ENCODE results near the gene CDH11. TPM values are rescaled to one million over a fixed set of nuclear protein-coding genes. Genes with fewer than 3 reads are reported as not detected.

The CDH11 gene
- total and polyA plus RNA-seq, 4 donors: 0.72 to 5.3 (median 1.9) TPM

- Histone ChIP-seq H3K27me3 (ENCODE audit: control insufficient read depth in 4 of 4, insufficient read depth in 4 of 4, low read length in 3 of 4) (no peaks in the 10 kb centered on the region), H3K27ac (ENCODE audit: low read depth in 1 of 2, low read length in 2 of 2) (no peak overlapping the region), H3K4me3 (ENCODE audit: low read depth in 1 of 3, low read length in 3 of 3) (no peak overlapping the region), H3K36me3 (ENCODE audit: control insufficient read depth in 4 of 4, insufficient read depth in 3 of 4, low read depth in 1 of 4, low read length in 3 of 4) (no peaks in the 10 kb centered on the region), H3K9ac (ENCODE audit: low read depth in 1 of 2, low read length in 2 of 2) (no peak overlapping the region), H3K4me1 (ENCODE audit: control insufficient read depth in 4 of 4, insufficient read depth in 4 of 4, low read length in 3 of 4) (no peaks in the 10 kb centered on the region), H3K9me3 (ENCODE audit: control insufficient read depth in 4 of 4, low read length in 3 of 4) (no peaks in the 10 kb centered on the region)
- 68% methylated on average over 15 of the region's 15 CpGs for whole genome bisulfite sequencing
- DNase-seq (ENCODE audit: low spot score): no peak
- TF ChIP-seq, protein P1, sequence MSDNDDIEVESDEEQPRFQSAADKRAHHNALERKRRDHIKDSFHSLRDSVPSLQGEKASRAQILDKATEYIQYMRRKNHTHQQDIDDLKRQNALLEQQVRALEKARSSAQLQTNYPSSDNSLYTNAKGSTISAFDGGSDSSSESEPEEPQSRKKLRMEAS (IDR thresholded peaks at IDR 0.05): no peak
Observed at GRCh38 chr16:65059406-65059980, 62.4 kb downstream of the CDH11 start.

GRCh38 chr16:65057184-65057583 is 64.7 kb downstream of the CDH11 start:
- no peak for TF ChIP-seq TAF1 (conservative IDR thresholded peaks at IDR 0.05)
- no peak for TF ChIP-seq REST (IDR thresholded peaks at IDR 0.05)
- TF ChIP-seq, protein P2, sequence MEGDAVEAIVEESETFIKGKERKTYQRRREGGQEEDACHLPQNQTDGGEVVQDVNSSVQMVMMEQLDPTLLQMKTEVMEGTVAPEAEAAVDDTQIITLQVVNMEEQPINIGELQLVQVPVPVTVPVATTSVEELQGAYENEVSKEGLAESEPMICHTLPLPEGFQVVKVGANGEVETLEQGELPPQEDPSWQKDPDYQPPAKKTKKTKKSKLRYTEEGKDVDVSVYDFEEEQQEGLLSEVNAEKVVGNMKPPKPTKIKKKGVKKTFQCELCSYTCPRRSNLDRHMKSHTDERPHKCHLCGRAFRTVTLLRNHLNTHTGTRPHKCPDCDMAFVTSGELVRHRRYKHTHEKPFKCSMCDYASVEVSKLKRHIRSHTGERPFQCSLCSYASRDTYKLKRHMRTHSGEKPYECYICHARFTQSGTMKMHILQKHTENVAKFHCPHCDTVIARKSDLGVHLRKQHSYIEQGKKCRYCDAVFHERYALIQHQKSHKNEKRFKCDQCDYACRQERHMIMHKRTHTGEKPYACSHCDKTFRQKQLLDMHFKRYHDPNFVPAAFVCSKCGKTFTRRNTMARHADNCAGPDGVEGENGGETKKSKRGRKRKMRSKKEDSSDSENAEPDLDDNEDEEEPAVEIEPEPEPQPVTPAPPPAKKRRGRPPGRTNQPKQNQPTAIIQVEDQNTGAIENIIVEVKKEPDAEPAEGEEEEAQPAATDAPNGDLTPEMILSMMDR (IDR thresholded peaks at IDR 0.05; ENCODE audit: low read depth, low read length, missing input control): no peak
- no peak for TF ChIP-seq GABPA (IDR thresholded peaks at IDR 0.05 in 1 of 2, conservative IDR thresholded peaks at IDR 0.05 in 1 of 2)
- TF ChIP-seq RXRA (IDR thresholded peaks at IDR 0.05): no peak
- Histone ChIP-seq H3K9ac (ENCODE audit: low read depth in 1 of 2, low read length in 2 of 2) (no peak overlapping the region), H3K27me3 (ENCODE audit: control insufficient read depth in 4 of 4, insufficient read depth in 4 of 4, low read length in 3 of 4) (no peaks in the 10 kb centered on the region), H3K27ac (ENCODE audit: low read depth in 1 of 2, low read length in 2 of 2) (no peak overlapping the region), H3K36me3 (ENCODE audit: control insufficient read depth in 4 of 4, insufficient read depth in 3 of 4, low read depth in 1 of 4, low read length in 3 of 4) (no peaks in the 10 kb centered on the region), H3K4me3 (ENCODE audit: low read depth in 1 of 3, low read length in 3 of 3) (no peak overlapping the region), H3K4me1 (ENCODE audit: control insufficient read depth in 4 of 4, insufficient read depth in 4 of 4, low read length in 3 of 4) (no peaks in the 10 kb centered on the region), H3K9me3 (ENCODE audit: control insufficient read depth in 4 of 4, low read length in 3 of 4) (peaks cover 0 to 3% (median 0%) of the 10 kb centered on the region in 4 donors)
- DNase-seq (ENCODE audit: low spot score): no peak
- 80% methylated on average over 3 of the region's 3 CpGs for WGBS

- Histone ChIP-seq H3K4me1 (ENCODE audit: control insufficient read depth in 4 of 4, insufficient read depth in 4 of 4, low read length in 3 of 4) (no peaks in the 10 kb centered on the region), H3K27ac (ENCODE audit: low read depth in 1 of 2, low read length in 2 of 2) (no peak overlapping the region), H3K9me3 (ENCODE audit: control insufficient read depth in 4 of 4, low read length in 3 of 4) (peaks cover 0 to 3% (median 0%) of the 10 kb centered on the region in 4 donors), H3K9ac (ENCODE audit: low read depth in 1 of 2, low read length in 2 of 2) (no peak overlapping the region), H3K4me3 (ENCODE audit: low read depth in 1 of 3, low read length in 3 of 3) (no peak overlapping the region), H3K36me3 (ENCODE audit: control insufficient read depth in 4 of 4, insufficient read depth in 3 of 4, low read depth in 1 of 4, low read length in 3 of 4) (no peaks in the 10 kb centered on the region), H3K27me3 (ENCODE audit: control insufficient read depth in 4 of 4, insufficient read depth in 4 of 4, low read length in 3 of 4) (no peaks in the 10 kb centered on the region)
- 40% methylated on average over 1 of the region's 1 CpG for WGBS
- TF ChIP-seq GABPA (IDR thresholded peaks at IDR 0.05 in 1 of 2, conservative IDR thresholded peaks at IDR 0.05 in 1 of 2) (no peak), RXRA (IDR thresholded peaks at IDR 0.05) (no peak), TAF1 (conservative IDR thresholded peaks at IDR 0.05) (no peak), EGR1 (IDR thresholded peaks at IDR 0.05; ENCODE audit: low read depth in 2 of 2) (no peak), REST (IDR thresholded peaks at IDR 0.05) (no peak), FOXA2 (IDR thresholded peaks at IDR 0.05) (no peak), HNF4A (conservative IDR thresholded peaks at IDR 0.05) (no peak)
- TF ChIP-seq, protein P3, sequence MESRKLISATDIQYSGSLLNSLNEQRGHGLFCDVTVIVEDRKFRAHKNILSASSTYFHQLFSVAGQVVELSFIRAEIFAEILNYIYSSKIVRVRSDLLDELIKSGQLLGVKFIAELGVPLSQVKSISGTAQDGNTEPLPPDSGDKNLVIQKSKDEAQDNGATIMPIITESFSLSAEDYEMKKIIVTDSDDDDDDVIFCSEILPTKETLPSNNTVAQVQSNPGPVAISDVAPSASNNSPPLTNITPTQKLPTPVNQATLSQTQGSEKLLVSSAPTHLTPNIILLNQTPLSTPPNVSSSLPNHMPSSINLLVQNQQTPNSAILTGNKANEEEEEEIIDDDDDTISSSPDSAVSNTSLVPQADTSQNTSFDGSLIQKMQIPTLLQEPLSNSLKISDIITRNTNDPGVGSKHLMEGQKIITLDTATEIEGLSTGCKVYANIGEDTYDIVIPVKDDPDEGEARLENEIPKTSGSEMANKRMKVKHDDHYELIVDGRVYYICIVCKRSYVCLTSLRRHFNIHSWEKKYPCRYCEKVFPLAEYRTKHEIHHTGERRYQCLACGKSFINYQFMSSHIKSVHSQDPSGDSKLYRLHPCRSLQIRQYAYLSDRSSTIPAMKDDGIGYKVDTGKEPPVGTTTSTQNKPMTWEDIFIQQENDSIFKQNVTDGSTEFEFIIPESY (IDR thresholded peaks at IDR 0.05): no peak
- TF ChIP-seq, protein P1 (IDR thresholded peaks at IDR 0.05): no peak
- DNase-seq (ENCODE audit: low spot score): no peak
Observed at GRCh38 chr16:65054457-65054856, 67.4 kb downstream of the CDH11 start.

Measured in liver (tissue), 9 donors.